Measurements from ENCODE around the gene NKD2.

- TF ChIP-seq CTCF (conservative IDR thresholded peaks at IDR 0.05) (no peak), EZH2 (IDR thresholded peaks at IDR 0.05; ENCODE audit: low read depth) (no peak)
Measured at GRCh38 chr5:994272-994607, 14.4 kb upstream of the NKD2 start.
